SK-N-SH treated with all-trans-retinoic acid at 6 μM for 48 hours (cell line): ENCODE results near the gene CENPB.

Experiments used
- ATAC-seq: fragments of 200-7000 bp; cut with Tn5 transposase; 3 replicates; pipeline ENCODE4 v1.9.1; 2020; ENCODE audit warnings: mild to moderate bottlenecking, moderate library complexity
- ARNTL ChIP-seq: fragments of 450-650 bp; formaldehyde crosslinking; IDR thresholded peaks from 2 replicates; pipeline ENCODE4 v1.5.0; 2020; ENCODE audit warnings: low read depth, mild to moderate bottlenecking, moderate library complexity, borderline replicate concordance
- BACH2 ChIP-seq: fragments of 250-450 bp; sonication (Bioruptor Pico); IDR thresholded peaks from 2 replicates; pipeline ENCODE4 v1.9.0; 2021; ENCODE audit warnings: mild to moderate bottlenecking, borderline replicate concordance
- CREB5 ChIP-seq: fragments of 250-450 bp; sonication (Bioruptor Pico); IDR thresholded peaks from 2 replicates; pipeline ENCODE4 v1.5.1; 2020; ENCODE audit warnings: low read depth, mild to moderate bottlenecking, moderate library complexity
- CSDC2 ChIP-seq: fragments of 250-450 bp; sonication (Bioruptor Pico); IDR thresholded peaks from 2 replicates; pipeline ENCODE4 v1.5.0; 2020; ENCODE audit warnings: mild to moderate bottlenecking, moderate library complexity
- CSRNP3 ChIP-seq: fragments of 250-450 bp; sonication (Bioruptor Pico); IDR thresholded peaks from 2 replicates; pipeline ENCODE4 v1.5.1; 2021; ENCODE audit warnings: mild to moderate bottlenecking, moderate library complexity
- ESRRG ChIP-seq: fragments of 250-450 bp; sonication (Bioruptor Pico); IDR thresholded peaks from 2 replicates; pipeline ENCODE4 v1.6.1; 2021; ENCODE audit warnings: mild to moderate bottlenecking
- GLIS3 ChIP-seq: fragments of 250-450 bp; sonication (Bioruptor Pico); IDR thresholded peaks from 2 replicates; pipeline ENCODE4 v1.5.0; 2020; ENCODE audit warnings: mild to moderate bottlenecking, moderate library complexity
- ISL1 ChIP-seq: fragments of 250-450 bp; sonication (Bioruptor Pico); IDR thresholded peaks from 2 replicates; pipeline ENCODE4 v2.1.2; 2022; ENCODE audit warnings: mild to moderate bottlenecking, moderate library complexity
- OSR1 ChIP-seq: fragments of 250-450 bp; sonication (Bioruptor Pico); IDR thresholded peaks from 2 replicates; pipeline ENCODE4 v1.8.0; 2022; ENCODE audit warnings: moderate library complexity, mild to moderate bottlenecking, inconsistent platforms
- POU6F1 ChIP-seq: fragments of 250-450 bp; sonication (Bioruptor Pico); IDR thresholded peaks from 2 replicates; pipeline ENCODE4 v1.8.0; 2021; ENCODE audit warnings: low read depth, mild to moderate bottlenecking, moderate library complexity, borderline replicate concordance
- PPARA ChIP-seq: fragments of 250-450 bp; sonication (Bioruptor Pico); IDR thresholded peaks from 2 replicates; pipeline ENCODE4 v1.5.0; 2020; ENCODE audit warnings: mild to moderate bottlenecking, borderline replicate concordance
- RARB ChIP-seq: fragments of 250-450 bp; sonication (Bioruptor Pico); IDR thresholded peaks from 2 replicates; pipeline ENCODE4 v1.8.0; 2021; ENCODE audit warnings: mild to moderate bottlenecking, moderate library complexity
- SNAI2 ChIP-seq: fragments of 250-450 bp; sonication (Bioruptor Pico); IDR thresholded peaks from 2 replicates; pipeline ENCODE4 v1.5.0; 2020; ENCODE audit warnings: mild to moderate bottlenecking, moderate library complexity
- TCF4 ChIP-seq: fragments of 250-450 bp; sonication (Bioruptor Pico); IDR thresholded peaks from 2 replicates; pipeline ENCODE4 v1.8.0; 2021; ENCODE audit warnings: mild to moderate bottlenecking, moderate library complexity, borderline replicate concordance
- TOX ChIP-seq: fragments of 250-450 bp; sonication (Bioruptor Pico); IDR thresholded peaks from 2 replicates; pipeline ENCODE4 v1.8.0; 2021; ENCODE audit warnings: mild to moderate bottlenecking, moderate library complexity, borderline replicate concordance
- TSHZ2 ChIP-seq: fragments of 250-450 bp; sonication (Bioruptor Pico); IDR thresholded peaks from 2 replicates; pipeline ENCODE4 v1.5.0; 2020; ENCODE audit warnings: mild to moderate bottlenecking, moderate library complexity
- ZC3H10 ChIP-seq: fragments of 250-450 bp; sonication (Bioruptor Pico); IDR thresholded peaks from 2 replicates; pipeline ENCODE4 v1.5.1; 2021; ENCODE audit warnings: mild to moderate bottlenecking, moderate library complexity
- ZFP3 ChIP-seq: fragments of 250-450 bp; sonication (Bioruptor Pico); IDR thresholded peaks from 2 replicates; pipeline ENCODE4 v1.5.0; 2020; ENCODE audit warnings: mild to moderate bottlenecking, moderate library complexity
- ZNF565 ChIP-seq: fragments of 450-650 bp; formaldehyde crosslinking; conservative IDR thresholded peaks from 2 replicates; pipeline ENCODE4 v1.5.0; 2020; ENCODE audit warnings: low read depth, mild to moderate bottlenecking, moderate library complexity
- ZNF8 ChIP-seq: fragments of 450-650 bp; formaldehyde crosslinking; IDR thresholded peaks from 2 replicates; pipeline ENCODE4 v1.5.0; 2020; ENCODE audit warnings: mild to moderate bottlenecking, moderate library complexity

Gene CENPB

GRCh38 chr20:3749689-3750531, 36.6 kb downstream of the CENPB start (continued):
- TF ChIP-seq TSHZ2 (CRISPR knock-in tag) (no peak), ISL1 (CRISPR knock-in tag) (no peak), TCF4 (CRISPR knock-in tag) (no peak), BACH2 (CRISPR knock-in tag) (no peak), ARNTL (CRISPR knock-in tag) (no peak), PPARA (CRISPR knock-in tag) (no peak), TOX (CRISPR knock-in tag) (no peak), ZC3H10 (CRISPR knock-in tag) (no peak), CSDC2 (CRISPR knock-in tag) (no peak), ZFP3 (CRISPR knock-in tag) (no peak)

- ATAC-seq, result no peak
- TF ChIP-seq ARNTL (CRISPR knock-in tag) (no peak), ZFP3 (CRISPR knock-in tag) (no peak), TOX (CRISPR knock-in tag) (no peak), CSDC2 (CRISPR knock-in tag) (no peak), PPARA (CRISPR knock-in tag) (no peak), CSRNP3 (no peak), POU6F1 (CRISPR knock-in tag) (no peak), ZNF565 (no peak), RARB (CRISPR knock-in tag) (no peak), ZNF8 (no peak), ZC3H10 (CRISPR knock-in tag) (no peak), SNAI2 (no peak), OSR1 (CRISPR knock-in tag) (no peak), GLIS3 (no peak), ESRRG (CRISPR knock-in tag) (no peak), ISL1 (CRISPR knock-in tag) (no peak)
These were observed 37.4 kb downstream of the CENPB start for GRCh38 chr20:3749087-3749688.

GRCh38 chr20:3748073-3748472, 38.5 kb downstream of the CENPB start:
- TF ChIP-seq TSHZ2 (CRISPR knock-in tag) (no peak), CREB5 (CRISPR knock-in tag) (no peak), CSDC2 (CRISPR knock-in tag) (no peak)
- no peak for ATAC-seq
